Ishikawa (cell line): ENCODE results near the gene DNMT3A.

Experiments used
- EP300 ChIP-seq: IDR thresholded peaks from 2 replicates; pipeline ENCODE4 v1.6.1; 2012; ENCODE audit warnings: borderline replicate concordance
- MAX ChIP-seq: IDR thresholded peaks from 2 replicates; pipeline ENCODE4 v1.6.1; 2012
- NFIC ChIP-seq: IDR thresholded peaks from 2 replicates; pipeline ENCODE4 v1.6.1; 2012
- RAD21 ChIP-seq: IDR thresholded peaks from 2 replicates; pipeline ENCODE4 v1.6.1; 2012; ENCODE audit warnings: low read depth
- REST ChIP-seq: IDR thresholded peaks from 2 replicates; pipeline ENCODE4 v1.6.1; 2012; ENCODE audit warnings: low read depth, mild to moderate bottlenecking
- TAF1 ChIP-seq: IDR thresholded peaks from 2 replicates; pipeline ENCODE4 v1.6.1; 2012; ENCODE audit warnings: low read depth, mild to moderate bottlenecking
- TCF12 ChIP-seq: IDR thresholded peaks from 2 replicates; pipeline ENCODE4 v1.6.1; 2012; ENCODE audit warnings: low read depth
- TEAD4 ChIP-seq: IDR thresholded peaks from 2 replicates; pipeline ENCODE4 v1.6.1; 2012
- USF1 ChIP-seq: IDR thresholded peaks from 2 replicates; pipeline ENCODE4 v1.6.1; 2012
- YY1 ChIP-seq: IDR thresholded peaks from 2 replicates; pipeline ENCODE4 v1.6.1; 2012; ENCODE audit warnings: low read depth
- ZBTB7A ChIP-seq: IDR thresholded peaks from 2 replicates; pipeline ENCODE4 v1.6.1; 2012; ENCODE audit warnings: low read depth

- TF ChIP-seq EP300 (no peak), TEAD4 (no peak), MAX (no peak), TCF12 (no peak), YY1 (no peak), TAF1 (no peak), RAD21 (no peak), USF1 (no peak), REST (no peak), NFIC (no peak), ZBTB7A (no peak)
Measured at GRCh38 chr2:25365241-25365640, 23.5 kb upstream of the DNMT3A start.
